Neural progenitor cell (in vitro differentiated cells): ENCODE results near the gene ATR. TPM values are rescaled to one million over a fixed set of nuclear protein-coding genes. Genes with fewer than 3 reads are reported as not detected.

Experiments
- DNase-seq: peaks from one replicate; pipeline ENCODE4 v3.0.0-alpha.2; 2016; ENCODE audit warnings: low spot score
- H2AFZ ChIP-seq: fragments of 200-600 bp; sonication (generic); replicated peaks from 2 replicates; pipeline ENCODE4 v1.6.1; 2016; ENCODE audit warnings: antibody characterized with exemption
- H3F3A ChIP-seq: fragments of 200-600 bp; sonication (generic); 2 replicates; pipeline ENCODE4 v1.6.1; 2016; ENCODE audit warnings: antibody characterized with exemption, low read depth
- H3K27ac ChIP-seq: fragments of 200-600 bp; sonication (generic); 2 replicates; pipeline ENCODE4 v1.5.1; 2016; ENCODE audit warnings: mild to moderate bottlenecking
- H3K27me3 ChIP-seq: fragments of 200-600 bp; sonication (generic); 2 replicates; pipeline ENCODE4 v1.6.1; 2016; ENCODE audit warnings: mild to moderate bottlenecking, moderate library complexity
- H3K36me3 ChIP-seq: fragments of 200-600 bp; sonication (generic); 2 replicates; pipeline ENCODE4 v1.5.1; 2016
- H3K4me1 ChIP-seq: fragments of 200-600 bp; sonication (generic); 2 replicates; pipeline ENCODE4 v1.6.1; 2016; ENCODE audit warnings: mixed run types
- H3K4me2 ChIP-seq: fragments of 200-600 bp; sonication (generic); 2 replicates; pipeline ENCODE4 v1.6.1; 2016
- H3K4me3 ChIP-seq: fragments of 200-600 bp; sonication (generic); 2 replicates; pipeline ENCODE4 v1.5.1; 2016
- H3K79me2 ChIP-seq: fragments of 200-600 bp; sonication (generic); 2 replicates; pipeline ENCODE4 v1.6.1; 2016; ENCODE audit warnings: low read depth
- H3K9ac ChIP-seq: fragments of 200-600 bp; sonication (generic); 2 replicates; pipeline ENCODE4 v1.6.1; 2016
- H3K9me3 ChIP-seq: fragments of 200-600 bp; sonication (generic); 2 replicates; pipeline ENCODE4 v1.5.1; 2016; ENCODE audit warnings: low read depth
- H4K20me1 ChIP-seq: fragments of 200-600 bp; sonication (generic); 2 replicates; pipeline ENCODE4 v1.6.1; 2016; ENCODE audit warnings: low read depth
- H3K27ac Mint-ChIP-seq: 3 replicates; pipeline ENCODE4 v1.8.0; 2021; ENCODE audit warnings: mixed read lengths
- H3K27me3 Mint-ChIP-seq: 2 replicates; pipeline ENCODE4 v1.8.0; 2022; ENCODE audit warnings: low read depth, mild to moderate bottlenecking, inconsistent platforms, moderate library complexity, mixed read lengths; ENCODE audit not compliant: insufficient read depth
- H3K36me3 Mint-ChIP-seq: 3 replicates; pipeline ENCODE4 v1.8.0; 2021; ENCODE audit warnings: mixed read lengths
- H3K4me1 Mint-ChIP-seq: 3 replicates; pipeline ENCODE4 v1.8.0; 2021; ENCODE audit warnings: mixed read lengths
- H3K4me3 Mint-ChIP-seq: 3 replicates; pipeline ENCODE4 v1.8.0; 2021; ENCODE audit warnings: mild to moderate bottlenecking, moderate library complexity, mixed read lengths
- H3K9me3 Mint-ChIP-seq: 3 replicates; pipeline ENCODE4 v1.8.0; 2020; ENCODE audit warnings: mixed read lengths
- CTCF ChIP-seq: fragments of 200-600 bp; sonication (generic); IDR thresholded peaks from 2 replicates; pipeline ENCODE4 v1.5.1; 2017; ENCODE audit warnings: antibody characterized with exemption, mild to moderate bottlenecking
- EZH2 ChIP-seq: fragments of 200-600 bp; sonication (generic); IDR thresholded peaks from 2 replicates; pipeline ENCODE4 v1.6.1; 2017; ENCODE audit warnings: antibody characterized with exemption, mild to moderate bottlenecking, moderate library complexity
- EZH2phosphoT487 ChIP-seq: fragments of 200-600 bp; sonication (generic); IDR thresholded peaks from 2 replicates; pipeline ENCODE4 v1.6.1; 2017; ENCODE audit warnings: antibody characterized with exemption
- total RNA-seq: library from RNA; depleted of rRNA; stranded (reverse); fragments of >200 nt; gene quantifications from 2 replicates; pipeline ENCODE4 v1.2.3, GENCODE V29; 2015; ENCODE audit warnings: low replicate concordance

Gene ATR
- total RNA-seq, 1 donor from 2014 or later = 48.4 TPM

DNA sequence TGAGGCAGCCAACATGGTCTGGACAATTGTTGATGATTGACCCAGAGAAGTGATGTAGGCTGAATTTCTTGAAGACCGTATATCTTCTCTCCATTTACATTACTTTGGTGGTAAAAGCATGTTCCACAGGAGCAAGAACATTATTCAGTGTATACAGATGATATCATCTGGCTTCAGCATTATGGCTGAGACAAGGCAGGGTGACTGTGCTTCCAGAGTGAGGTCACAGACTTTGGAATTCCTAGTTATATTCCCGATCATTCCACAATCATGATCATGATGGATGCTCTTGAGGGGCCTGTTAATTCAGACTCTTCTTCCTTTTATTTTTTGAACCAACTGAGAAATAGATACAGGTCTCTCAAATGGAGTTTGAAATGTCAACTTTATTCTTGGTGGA lies 36.6 kb upstream of the ATR start:
- H3K27ac ChIP-seq = no peak overlapping the region
- H3K4me2 ChIP-seq = no peak overlapping the region
- Mint-ChIP-seq H3K27me3 (no peaks in the 10 kb centered on the region), H3K4me1 (no peaks in the 10 kb centered on the region), H3K36me3 (no peaks in the 10 kb centered on the region), H3K4me3 (no peak overlapping the region), H3K27ac (no peak overlapping the region), H3K9me3 (no peaks in the 10 kb centered on the region)
- TF ChIP-seq EZH2phosphoT487 (no peak), CTCF (no peak), EZH2 (no peak)
- no peak overlapping the region for H3K4me3 ChIP-seq
- no peak overlapping the region for H3K9ac ChIP-seq
- no peaks in the 10 kb centered on the region for H3K4me1 ChIP-seq
- H3F3A ChIP-seq = no peaks in the 10 kb centered on the region
- DNase-seq = no peak
- no peak overlapping the region for H2AFZ ChIP-seq
- no peaks in the 10 kb centered on the region for H3K36me3 ChIP-seq
- no peaks in the 10 kb centered on the region for H4K20me1 ChIP-seq
- H3K27me3 ChIP-seq = no peaks in the 10 kb centered on the region
- H3K9me3 ChIP-seq = no peaks in the 10 kb centered on the region
- no peaks in the 10 kb centered on the region for H3K79me2 ChIP-seq

- H3K4me3 Mint-ChIP-seq = no peak overlapping the region
- H3K9me3 ChIP-seq = no peaks in the 10 kb centered on the region
- no peaks in the 10 kb centered on the region for H3K4me1 Mint-ChIP-seq
- H3K4me3 ChIP-seq = no peak overlapping the region
- H3K4me1 ChIP-seq = no peaks in the 10 kb centered on the region
- H3K27me3 Mint-ChIP-seq = no peaks in the 10 kb centered on the region
- DNase-seq = no peak
- H3K27me3 ChIP-seq = no peaks in the 10 kb centered on the region
- no peaks in the 10 kb centered on the region for H3K36me3 ChIP-seq
- H4K20me1 ChIP-seq = no peaks in the 10 kb centered on the region
- H2AFZ ChIP-seq = no peak overlapping the region
- H3K9ac ChIP-seq = no peak overlapping the region
- H3K36me3 Mint-ChIP-seq = no peaks in the 10 kb centered on the region
- TF ChIP-seq CTCF (no peak), EZH2 (no peak), EZH2phosphoT487 (no peak)
- H3K9me3 Mint-ChIP-seq = no peaks in the 10 kb centered on the region
- H3K27ac Mint-ChIP-seq = no peak overlapping the region
- no peak overlapping the region for H3K27ac ChIP-seq
- no peak overlapping the region for H3K4me2 ChIP-seq
- H3F3A ChIP-seq = no peaks in the 10 kb centered on the region
- H3K79me2 ChIP-seq = no peaks in the 10 kb centered on the region
These were observed 35.6 kb upstream of the ATR start for GRCh38 chr3:142614059-142614626.

DNA sequence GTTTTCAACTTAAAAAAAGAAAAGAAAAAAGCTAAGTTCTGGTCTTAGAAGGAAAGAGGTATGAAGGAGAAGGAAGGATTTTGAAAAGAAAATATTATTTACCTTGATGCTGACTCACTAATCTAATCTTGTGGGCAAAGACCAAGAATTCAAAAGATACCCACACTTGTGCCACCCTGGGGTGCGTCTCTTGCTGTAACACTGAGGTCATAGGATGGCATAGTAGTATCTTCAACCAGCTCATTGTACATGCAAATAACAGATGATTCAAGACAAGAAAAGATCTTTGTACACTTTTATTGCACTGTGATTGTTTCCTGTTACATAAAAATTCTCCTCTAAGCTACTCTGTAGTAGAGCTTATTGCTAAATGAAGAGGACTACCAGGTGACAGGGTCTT lies 35.0 kb upstream of the ATR start:
- Histone ChIP-seq H3K4me1 (no peaks in the 10 kb centered on the region), H2AFZ (no peak overlapping the region), H3K27ac (no peak overlapping the region), H3K4me3 (no peak overlapping the region), H3K79me2 (no peaks in the 10 kb centered on the region), H3K27me3 (no peaks in the 10 kb centered on the region), H4K20me1 (no peaks in the 10 kb centered on the region), H3F3A (no peaks in the 10 kb centered on the region), H3K9me3 (no peaks in the 10 kb centered on the region), H3K4me2 (no peak overlapping the region), H3K9ac (no peak overlapping the region), H3K36me3 (no peaks in the 10 kb centered on the region)
- no peak for DNase-seq
- H3K36me3 Mint-ChIP-seq = no peaks in the 10 kb centered on the region
- H3K27me3 Mint-ChIP-seq = no peaks in the 10 kb centered on the region
- TF ChIP-seq CTCF = no peak
- TF ChIP-seq EZH2phosphoT487 = no peak
- TF ChIP-seq EZH2 = no peak
- H3K4me1 Mint-ChIP-seq = no peaks in the 10 kb centered on the region
- H3K4me3 Mint-ChIP-seq = no peak overlapping the region
- no peak overlapping the region for H3K27ac Mint-ChIP-seq
- H3K9me3 Mint-ChIP-seq = no peaks in the 10 kb centered on the region
